Urinary bladder (tissue), 4 donors: ENCODE results near the gene TADA2B. TPM values are rescaled to one million over a fixed set of nuclear protein-coding genes. Genes with fewer than 3 reads are reported as not detected.
"Not testable (repeated sequence)": the region's sequence is repeated elsewhere in the genome, so short reads cannot be mapped to it uniquely, and the experiment has no call there.

Source experiments
- DNase-seq: peaks from one replicate; pipeline ENCODE4 v3.0.0-alpha.2; 2015; ENCODE audit errors: extremely low spot score
- H3K27ac ChIP-seq: one replicate; pipeline ENCODE4 v1.5.1; 2013; ENCODE audit warnings: low read depth, mild to moderate bottlenecking, moderate library complexity
- H3K36me3 ChIP-seq: one replicate; pipeline ENCODE4 v1.6.1; 2013; ENCODE audit warnings: mild to moderate bottlenecking, moderate library complexity; ENCODE audit not compliant: insufficient read depth
- H3K4me1 ChIP-seq: one replicate; pipeline ENCODE4 v1.6.1; 2013; ENCODE audit warnings: mild to moderate bottlenecking, moderate library complexity; ENCODE audit not compliant: insufficient read depth
- H3K4me3 ChIP-seq: one replicate; pipeline ENCODE4 v1.5.1; 2013; ENCODE audit warnings: low read depth, low read length
- WGBS: extraction: QIAGEN DNeasy Blood & Tissue Kit; methylation state at CpG from one replicate; pipeline ENCODE4 v1.1.7; 2013; 5-methylcytosine and 5-hydroxymethylcytosine counted together
- polyA plus RNA-seq: library from polyadenylated mRNA; stranded (reverse); fragments of 200-250 nt; gene quantifications from one replicate; pipeline ENCODE4 v1.2.3, GENCODE V29; 2013
- total RNA-seq: library from RNA; depleted of rRNA; stranded (reverse); fragments of >200 nt; gene quantifications from one replicate; pipeline ENCODE4 v1.2.3, GENCODE V29; 2014
- donor health status: healthy with polysubstance abuse.
- donor health status: healthy.

TADA2B gene
- total and polyA plus RNA-seq, 2 donors, result 12.7 to 23.5 TPM

GRCh38 chr4:7095611-7096155 lies 52.5 kb downstream of the TADA2B start:
- 91% methylated on average over 16 of the region's 16 CpGs for WGBS
- no peak for DNase-seq
- Histone ChIP-seq H3K4me1 (no peaks in the 10 kb centered on the region), H3K27ac (no peak overlapping the region), H3K4me3 (no peak overlapping the region), H3K36me3 (no peaks in the 10 kb centered on the region)

GRCh38 chr4:7096236-7096635 lies 53.1 kb downstream of the TADA2B start:
- DNase-seq, result no peak
- Histone ChIP-seq H3K4me3 (no peak overlapping the region), H3K4me1 (no peaks in the 10 kb centered on the region), H3K27ac (no peak overlapping the region), H3K36me3 (no peaks in the 10 kb centered on the region)
- 77% methylated on average over 7 of the region's 7 CpGs for WGBS

GRCh38 chr4:7101692-7102515 lies 58.7 kb downstream of the TADA2B start:
- Histone ChIP-seq H3K36me3 (no peaks in the 10 kb centered on the region), H3K4me3 (peak overlapping the region; percentile 11), H3K4me1 (no peaks in the 10 kb centered on the region), H3K27ac (no peak overlapping the region)
- DNase-seq, result peak; percentile 50
- 23% methylated on average over 24 of the region's 24 CpGs for WGBS

GRCh38 chr4:7102516-7102909 lies 59.3 kb downstream of the TADA2B start:
- DNase-seq, H3K36me3 ChIP-seq, H3K4me1 ChIP-seq: not testable (repeated sequence)
- Histone ChIP-seq H3K27ac (peak overlapping the region; percentile 74), H3K4me3 (peak overlapping the region; percentile 48)
- 67% methylated on average over 12 of the region's 12 CpGs for WGBS

GRCh38 chr4:7103031-7103606 lies 59.9 kb downstream of the TADA2B start:
- Histone ChIP-seq H3K4me3 (peak overlapping the region; percentile 48), H3K4me1 (no peaks in the 10 kb centered on the region), H3K27ac (peak overlapping the region; percentile 74), H3K36me3 (no peaks in the 10 kb centered on the region)
- 2% methylated on average over 35 of the region's 35 CpGs for WGBS
- no peak for DNase-seq

- no peaks in the 10 kb centered on the region for H3K36me3 ChIP-seq
- peak overlapping the region; percentile 40 for H3K27ac ChIP-seq
- no peak overlapping the region for H3K4me3 ChIP-seq
- 30% methylated on average over 21 of the region's 21 CpGs for whole genome bisulfite sequencing
- H3K4me1 ChIP-seq, result no peaks in the 10 kb centered on the region
- no peak for DNase-seq
Observed at GRCh38 chr4:7103607-7104365, 60.6 kb downstream of the TADA2B start.

GRCh38 chr4:7104366-7105031 lies 61.3 kb downstream of the TADA2B start:
- no peaks in the 10 kb centered on the region for H3K4me1 ChIP-seq
- H3K27ac ChIP-seq, result no peak overlapping the region
- WGBS, result 92% methylated on average over 7 of the region's 7 CpGs
- no peaks in the 10 kb centered on the region for H3K36me3 ChIP-seq
- no peak for DNase-seq
- no peak overlapping the region for H3K4me3 ChIP-seq

- Histone ChIP-seq H3K4me3 (no peak overlapping the region), H3K36me3 (no peaks in the 10 kb centered on the region), H3K4me1 (no peaks in the 10 kb centered on the region), H3K27ac (no peak overlapping the region)
- 70% methylated on average over 15 of the region's 15 CpGs for WGBS
- no peak for DNase-seq
Observed at GRCh38 chr4:7105276-7105675, 62.1 kb downstream of the TADA2B start.

GRCh38 chr4:7107166-7107905 lies 64.2 kb downstream of the TADA2B start:
- 88% methylated on average over 11 of the region's 11 CpGs for WGBS
- Histone ChIP-seq H3K4me3 (no peak overlapping the region), H3K36me3 (no peaks in the 10 kb centered on the region), H3K27ac (no peak overlapping the region), H3K4me1 (no peaks in the 10 kb centered on the region)
- no peak for DNase-seq

Other genes with a start within 250 kb of the TADA2B start
- gene TBC1D14, start 133.5 kb upstream of the TADA2B start, total RNA-seq, result 40.7 TPM
- 33.0 TPM for gene TBC1D14, start 133.5 kb upstream of the TADA2B start, polyA plus RNA-seq
- 15.9 TPM for gene GRPEL1, start 24.7 kb downstream of the TADA2B start, total RNA-seq
- 27.7 TPM for gene GRPEL1, start 24.7 kb downstream of the TADA2B start, polyA plus RNA-seq
- gene SORCS2, start 149.2 kb downstream of the TADA2B start, total RNA-seq, result 10.8 TPM
- 5.3 TPM for gene SORCS2, start 149.2 kb downstream of the TADA2B start, polyA plus RNA-seq